ENCODE results near the gene SPATA45. TPM values are rescaled to one million over a fixed set of nuclear protein-coding genes. Genes with fewer than 3 reads are reported as not detected.
"Not testable (repeated sequence)": the region's sequence is repeated elsewhere in the genome, so short reads cannot be mapped to it uniquely, and the experiment has no call there.

The SPATA45 gene
- total RNA-seq, 3 donors from 2014 or later = not detected

GRCh38 chr1:212852105-212852688 lies 4.7 kb upstream of the SPATA45 start:
- no peak for TF ChIP-seq CTCF (IDR thresholded peaks at IDR 0.05)

GRCh38 chr1:212844521-212844920 lies 2.9 kb downstream of the SPATA45 start:
- intact Hi-C loops (cut with DNase I, micrococcal nuclease); H3K36me3 ChIP-seq (ENCODE audit: low read depth); ATAC-seq; H3K4me1 ChIP-seq (ENCODE audit: low read depth); DNase-seq; H3K4me3 ChIP-seq; H3K9me3 ChIP-seq: not testable (repeated sequence)

More at GRCh38 chr1:212852105-212852688, 4.7 kb upstream of the SPATA45 start:
- H3K36me3 ChIP-seq (ENCODE audit: low read depth) = no peaks in the 10 kb centered on the region
- H3K4me1 ChIP-seq (ENCODE audit: low read depth) = peaks cover 5% of the 10 kb centered on the region
- no peak overlapping the region for H3K4me3 ChIP-seq
- intact Hi-C loops (cut with DNase I, micrococcal nuclease) = no loop called here
- ATAC-seq = no peak
- no peaks in the 10 kb centered on the region for H3K9me3 ChIP-seq
- DNase-seq = no peak

GRCh38 chr1:212838145-212838544 lies 9.3 kb downstream of the SPATA45 start:
- H3K9me3 ChIP-seq = no peaks in the 10 kb centered on the region
- ATAC-seq (no peak), DNase-seq (no peak)
- H3K36me3 ChIP-seq (ENCODE audit: low read depth) = no peaks in the 10 kb centered on the region
- no peak for TF ChIP-seq CTCF (IDR thresholded peaks at IDR 0.05)
- H3K4me1 ChIP-seq (ENCODE audit: low read depth) = peaks cover 4% of the 10 kb centered on the region
- intact Hi-C loops (cut with DNase I, micrococcal nuclease) = no loop called here
- H3K4me3 ChIP-seq = no peak overlapping the region

GRCh38 chr1:212833211-212834207 lies 13.9 kb downstream of the SPATA45 start:
- ATAC-seq (peak; percentile 88), DNase-seq (peak; percentile 69 to 82 (median 77))
- intact Hi-C loops (cut with DNase I, micrococcal nuclease); H3K4me3 ChIP-seq; H3K9me3 ChIP-seq; H3K36me3 ChIP-seq (ENCODE audit: low read depth): not testable (repeated sequence)
- peaks cover 11% of the 10 kb centered on the region for H3K4me1 ChIP-seq (ENCODE audit: low read depth)

- Histone ChIP-seq H3K36me3 (ENCODE audit: low read depth) (no peaks in the 10 kb centered on the region), H3K4me1 (ENCODE audit: low read depth) (peaks cover 18% of the 10 kb centered on the region), H3K9me3 (peaks cover 20% of the 10 kb centered on the region), H3K4me3 (no peak overlapping the region)
- ATAC-seq = peak; percentile 6
- TF ChIP-seq CTCF (IDR thresholded peaks at IDR 0.05) = no peak
- intact Hi-C loops (cut with DNase I, micrococcal nuclease) = no loop called here
- DNase-seq = no peak
Observed at GRCh38 chr1:212828395-212828794, 19.1 kb downstream of the SPATA45 start.

GRCh38 chr1:212827831-212828278 lies 19.6 kb downstream of the SPATA45 start:
- peak in 2 of 3 donors; percentile 36 to 50 for DNase-seq
- ATAC-seq = peak; percentile 93
- peaks cover 17% of the 10 kb centered on the region for H3K4me1 ChIP-seq (ENCODE audit: low read depth)
- TF ChIP-seq CTCF (IDR thresholded peaks at IDR 0.05) = no peak
- no peak overlapping the region for H3K4me3 ChIP-seq
- H3K9me3 ChIP-seq = peaks cover 20% of the 10 kb centered on the region
- intact Hi-C loops (cut with DNase I, micrococcal nuclease) = no loop called here
- H3K36me3 ChIP-seq (ENCODE audit: low read depth) = no peaks in the 10 kb centered on the region
